K562 (cell line): ENCODE measurements around the gene DIP2B. TPM values are rescaled to one million over a fixed set of nuclear protein-coding genes. Genes with fewer than 3 reads are reported as not detected.

Source experiments
- ELF2 ChIP-seq: fragments of 250-450 bp; sonication (Bioruptor Pico); IDR thresholded peaks from 2 replicates; pipeline ENCODE4 v1.5.0; 2021; ENCODE audit warnings: mild to moderate bottlenecking
- FOXO4 ChIP-seq: fragments of 450-650 bp; formaldehyde crosslinking; IDR thresholded peaks from 2 replicates; pipeline ENCODE4 v1.4.0; 2020; ENCODE audit warnings: mild to moderate bottlenecking, moderate library complexity
- IRF2 ChIP-seq: sonication (generic); formaldehyde crosslinking; IDR thresholded peaks from 2 replicates; pipeline ENCODE4 v1.8.1; 2022; ENCODE audit warnings: mild to moderate bottlenecking, missing genetic modification reagents
- MCM3 ChIP-seq: fragments of 450-650 bp; IDR thresholded peaks from 2 replicates; pipeline ENCODE4 v1.6.1; 2016
- NRF1 ChIP-seq, 2 experiments: fragments of 450-650 bp; IDR thresholded peaks in 1 of 2; conservative IDR thresholded peaks in 1 of 2; 2 replicates each; pipeline ENCODE4 v1.6.1; 2014; ENCODE audit warnings: mild to moderate bottlenecking in 2 of 2
- YBX1 ChIP-seq: fragments of 450-650 bp; IDR thresholded peaks from 2 replicates; pipeline ENCODE4 v1.7.1; 2016; ENCODE audit warnings: mild to moderate bottlenecking
- ZBTB5 ChIP-seq: fragments of 450-650 bp; IDR thresholded peaks from 2 replicates; pipeline ENCODE4 v1.6.1; 2017; ENCODE audit warnings: antibody characterized with exemption
- ZNF354B ChIP-seq: fragments of 250-450 bp; sonication (Bioruptor Pico); IDR thresholded peaks from 2 replicates; pipeline ENCODE4 v1.4.0; 2020
- ZNF639 ChIP-seq, 2 experiments: fragments of 200-800 bp in 1 of 2; sonication (Bioruptor generic) in 1 of 2; sonication (generic) in 1 of 2; formaldehyde crosslinking in 1 of 2; IDR thresholded peaks in 1 of 2; conservative IDR thresholded peaks in 1 of 2; 2 replicates each; pipeline versions ENCODE4 v1.5.0 to v1.6.1; 2016 to 2020; ENCODE audit warnings: missing compliant biosample characterization in 1 of 2, missing genetic modification characterization in 1 of 2, missing genetic modification reagents in 1 of 2
- polyA plus RNA-seq, 8 experiments: library from polyadenylated mRNA; depleted of rRNA in 4 of 8; stranded (reverse) in 5 of 8; unstranded in 3 of 8; fragments of >200 nt; fragmentation: Nextera tagmentation in 2 of 8; fragmentation: Illumina TruSeq in 1 of 8; extraction: Ambion mirVana in 2 of 8; extraction: Trizol in 1 of 8; gene quantifications; 2 replicates each; pipeline versions ENCODE4 v1.2.1 to v1.2.3, GENCODE V29; 2011 to 2014; ENCODE audit warnings: inconsistent platforms in 1 of 8, missing spikeins in 1 of 8
- total RNA-seq, 7 experiments: library from RNA; depleted of rRNA in 6 of 7; stranded (reverse); fragments of >200 nt in 6 of 7; fragmentation: Illumina TruSeq in 2 of 7; extraction: Trizol in 2 of 7; gene quantifications; 2 replicates each; pipeline versions ENCODE4 v1.2.1 to v1.2.3, GENCODE V29; 2011 to 2021; ENCODE audit warnings: low replicate concordance in 1 of 7
- TF ChIP-seq, protein P1 (sequence below): fragments of 250-450 bp; sonication (Bioruptor Pico); IDR thresholded peaks from 2 replicates; pipeline ENCODE4 v1.5.0; 2021; ENCODE audit warnings: mild to moderate bottlenecking, moderate library complexity
- TF ChIP-seq, protein P2 (sequence below): fragments of 250-450 bp; sonication (Bioruptor Pico); IDR thresholded peaks from 2 replicates; pipeline ENCODE4 v1.8.0; 2022; ENCODE audit warnings: inconsistent platforms
- TF ChIP-seq, protein P3 (sequence below): fragments of 450-650 bp; IDR thresholded peaks from 2 replicates; pipeline ENCODE4 v1.6.1; 2018; ENCODE audit not compliant: partially characterized antibody

The DIP2B gene
- total and polyA plus RNA-seq, 9 of the 15 experiments (the other 6 are each of a cell fraction or from before 2014, with no cell fraction given): 4.6 to 26.1 (median 18.8) TPM

DNA sequence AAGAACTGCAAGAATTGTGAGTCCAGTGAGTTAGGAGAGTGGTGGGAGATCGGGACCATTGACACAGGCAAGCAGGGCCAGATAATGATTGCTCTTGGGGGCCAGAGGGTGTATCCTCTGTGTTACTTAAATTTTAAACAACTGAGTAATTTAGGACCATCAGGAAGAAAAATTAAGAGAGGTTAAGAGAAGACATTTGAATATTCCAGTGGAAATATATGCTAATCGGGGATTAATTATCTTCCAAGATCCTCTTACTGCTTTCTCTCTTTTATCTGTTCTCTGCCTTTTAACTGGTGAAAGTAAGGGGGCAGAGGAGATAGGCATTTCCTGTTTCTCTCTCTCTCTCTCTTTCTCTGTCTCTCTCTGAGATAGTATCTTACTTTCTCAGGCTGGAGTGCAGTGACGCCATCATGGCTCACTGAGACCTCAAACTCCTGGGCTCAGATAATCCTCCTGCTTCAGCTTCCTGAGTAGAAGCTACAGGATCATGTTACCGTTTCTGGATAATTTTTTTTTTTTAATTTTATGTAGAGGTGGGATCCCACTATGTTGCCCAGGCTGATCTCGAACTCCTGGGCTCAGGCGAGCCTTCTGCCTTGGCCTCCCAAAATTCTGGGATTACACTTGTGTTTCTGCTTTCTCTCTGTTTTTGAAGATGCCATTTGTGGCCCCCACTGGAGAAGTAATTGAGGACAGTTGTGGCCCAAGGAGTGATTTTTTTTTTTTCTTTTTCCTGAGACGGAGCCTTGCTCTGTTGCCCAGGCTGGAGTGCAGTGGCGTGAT lies 85.1 kb downstream of the DIP2B start (continued):
- TF ChIP-seq, protein P1, sequence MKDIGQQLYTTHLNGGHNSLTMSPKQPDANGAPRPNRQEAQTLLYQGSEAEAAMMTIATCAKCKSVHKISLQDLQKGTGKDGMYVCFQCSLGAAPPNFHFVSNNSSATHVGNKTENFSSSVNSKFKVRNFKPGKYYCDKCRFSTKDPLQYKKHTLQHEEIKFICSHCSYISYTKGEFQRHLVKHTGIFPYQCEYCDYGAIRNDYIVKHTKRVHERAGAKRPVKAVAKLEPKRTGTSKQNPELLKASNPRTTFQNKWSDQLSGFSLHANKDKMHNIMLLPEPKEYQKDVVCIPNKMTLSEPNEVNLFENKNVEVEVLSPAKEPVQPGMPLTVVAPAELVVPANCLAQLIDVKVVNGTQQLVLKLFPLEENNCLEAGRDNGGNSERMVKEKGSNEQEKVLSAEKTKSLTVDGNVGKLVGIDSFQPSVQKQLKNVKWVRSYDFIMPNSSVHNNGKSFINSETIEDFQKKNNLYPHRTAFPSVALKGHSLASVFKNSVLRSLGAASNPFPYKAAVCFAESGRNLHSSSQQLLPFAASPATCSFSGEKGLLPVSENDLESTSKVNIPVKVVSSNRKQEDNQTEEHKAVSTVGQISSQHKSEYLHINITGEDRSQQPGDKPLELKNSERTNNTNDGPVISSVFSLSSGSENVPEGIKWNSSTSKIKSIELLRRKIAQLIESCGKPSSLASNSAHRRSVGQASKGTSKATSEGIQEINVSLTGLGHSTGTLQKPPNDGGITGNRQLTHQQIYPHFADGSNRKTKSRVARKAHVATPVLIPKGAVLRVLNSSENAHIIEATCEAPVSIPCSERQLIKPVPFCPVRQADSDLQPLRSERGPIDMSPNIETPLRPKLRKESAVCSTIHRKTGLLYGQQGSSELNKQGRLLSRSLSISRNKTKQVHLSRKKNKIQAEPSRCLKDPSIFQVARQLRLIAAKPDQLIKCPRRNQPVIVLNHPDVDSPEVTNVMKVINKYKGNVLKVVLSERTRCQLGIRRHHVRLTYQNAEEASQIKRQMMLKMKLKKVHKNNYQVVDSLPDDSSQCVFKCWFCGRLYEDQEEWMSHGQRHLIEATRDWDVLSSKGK: no peak
- TF ChIP-seq ELF2 (peak; percentile 80), YBX1 (no peak), MCM3 (no peak), ZNF639 (CRISPR knock-in tag; conservative IDR thresholded peaks at IDR 0.05 in 1 of 2, IDR thresholded peaks at IDR 0.05 in 1 of 2) (0 out of 4 replicates have a peak, but pooled peaks of 1 of the 2 experiments have one; percentile 40), IRF2 (CRISPR knock-in tag) (no peak), NRF1 (conservative IDR thresholded peaks at IDR 0.05 in 1 of 2, IDR thresholded peaks at IDR 0.05 in 1 of 2) (peak in 1 of 2 experiments; percentile 17; a peak in 2 of 4 replicates), ZNF354B (CRISPR knock-in tag) (no peak), FOXO4 (CRISPR knock-in tag) (no peak), ZBTB5 (no peak)
- TF ChIP-seq, protein P2, sequence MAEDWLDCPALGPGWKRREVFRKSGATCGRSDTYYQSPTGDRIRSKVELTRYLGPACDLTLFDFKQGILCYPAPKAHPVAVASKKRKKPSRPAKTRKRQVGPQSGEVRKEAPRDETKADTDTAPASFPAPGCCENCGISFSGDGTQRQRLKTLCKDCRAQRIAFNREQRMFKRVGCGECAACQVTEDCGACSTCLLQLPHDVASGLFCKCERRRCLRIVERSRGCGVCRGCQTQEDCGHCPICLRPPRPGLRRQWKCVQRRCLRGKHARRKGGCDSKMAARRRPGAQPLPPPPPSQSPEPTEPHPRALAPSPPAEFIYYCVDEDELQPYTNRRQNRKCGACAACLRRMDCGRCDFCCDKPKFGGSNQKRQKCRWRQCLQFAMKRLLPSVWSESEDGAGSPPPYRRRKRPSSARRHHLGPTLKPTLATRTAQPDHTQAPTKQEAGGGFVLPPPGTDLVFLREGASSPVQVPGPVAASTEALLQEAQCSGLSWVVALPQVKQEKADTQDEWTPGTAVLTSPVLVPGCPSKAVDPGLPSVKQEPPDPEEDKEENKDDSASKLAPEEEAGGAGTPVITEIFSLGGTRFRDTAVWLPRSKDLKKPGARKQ (CRISPR knock-in tag): no peak
- TF ChIP-seq, protein P3, sequence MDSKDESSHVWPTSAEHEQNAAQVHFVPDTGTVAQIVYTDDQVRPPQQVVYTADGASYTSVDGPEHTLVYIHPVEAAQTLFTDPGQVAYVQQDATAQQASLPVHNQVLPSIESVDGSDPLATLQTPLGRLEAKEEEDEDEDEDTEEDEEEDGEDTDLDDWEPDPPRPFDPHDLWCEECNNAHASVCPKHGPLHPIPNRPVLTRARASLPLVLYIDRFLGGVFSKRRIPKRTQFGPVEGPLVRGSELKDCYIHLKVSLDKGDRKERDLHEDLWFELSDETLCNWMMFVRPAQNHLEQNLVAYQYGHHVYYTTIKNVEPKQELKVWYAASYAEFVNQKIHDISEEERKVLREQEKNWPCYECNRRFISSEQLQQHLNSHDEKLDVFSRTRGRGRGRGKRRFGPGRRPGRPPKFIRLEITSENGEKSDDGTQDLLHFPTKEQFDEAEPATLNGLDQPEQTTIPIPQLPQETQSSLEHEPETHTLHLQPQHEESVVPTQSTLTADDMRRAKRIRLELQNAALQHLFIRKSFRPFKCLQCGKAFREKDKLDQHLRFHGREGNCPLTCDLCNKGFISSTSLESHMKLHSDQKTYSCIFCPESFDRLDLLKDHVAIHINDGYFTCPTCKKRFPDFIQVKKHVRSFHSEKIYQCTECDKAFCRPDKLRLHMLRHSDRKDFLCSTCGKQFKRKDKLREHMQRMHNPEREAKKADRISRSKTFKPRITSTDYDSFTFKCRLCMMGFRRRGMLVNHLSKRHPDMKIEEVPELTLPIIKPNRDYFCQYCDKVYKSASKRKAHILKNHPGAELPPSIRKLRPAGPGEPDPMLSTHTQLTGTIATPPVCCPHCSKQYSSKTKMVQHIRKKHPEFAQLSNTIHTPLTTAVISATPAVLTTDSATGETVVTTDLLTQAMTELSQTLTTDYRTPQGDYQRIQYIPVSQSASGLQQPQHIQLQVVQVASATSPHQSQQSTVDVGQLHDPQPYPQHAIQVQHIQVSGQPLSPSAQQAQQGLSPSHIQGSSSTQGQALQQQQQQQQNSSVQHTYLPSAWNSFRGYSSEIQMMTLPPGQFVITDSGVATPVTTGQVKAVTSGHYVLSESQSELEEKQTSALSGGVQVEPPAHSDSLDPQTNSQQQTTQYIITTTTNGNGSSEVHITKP: peak; percentile 8
